T-helper 1 cell treated with Interleukin-12 subunit alpha and Interleukin-12 subunit beta and Interleukin-4 antibody, amounts not matched to agents 30 μg/mL and 1 μg/mL, for 36 hours (primary cell): Measurements from ENCODE around the gene CLPTM1.
"Not testable (repeated sequence)": the region's sequence is repeated elsewhere in the genome, so short reads cannot be mapped to it uniquely, and the experiment has no call there.

ENCODE experiments used
- H3K27ac Mint-ChIP-seq: one replicate; pipeline ENCODE4 v1.8.0; 2021; ENCODE audit warnings: mild to moderate bottlenecking, mixed read lengths
- H3K27me3 Mint-ChIP-seq: one replicate; pipeline ENCODE4 v1.8.0; 2021; ENCODE audit warnings: low read depth, mixed read lengths
- H3K36me3 Mint-ChIP-seq: one replicate; pipeline ENCODE4 v1.8.0; 2021; ENCODE audit warnings: low read depth, mixed read lengths
- H3K4me1 Mint-ChIP-seq: one replicate; pipeline ENCODE4 v1.8.0; 2021; ENCODE audit warnings: low read depth, mixed read lengths
- H3K4me3 Mint-ChIP-seq: one replicate; pipeline ENCODE4 v1.8.0; 2021; ENCODE audit warnings: mild to moderate bottlenecking, moderate library complexity, mixed read lengths
- H3K9me3 Mint-ChIP-seq: one replicate; pipeline ENCODE4 v1.8.0; 2021; ENCODE audit warnings: mixed read lengths

Gene CLPTM1

GRCh38 chr19:44954649-44955504 is at the start of gene CLPTM1:
CLPTM1 (plus strand) TSS chr19:44955380; CDS start chr19:44955396, 16 bp downstream.
- peaks cover 6% of the 10 kb centered on the region for H3K36me3 Mint-ChIP-seq
- H3K4me3 Mint-ChIP-seq, result peak within 1 kb of the TSS; percentile 100
- H3K27ac Mint-ChIP-seq, result peak within 1 kb of the TSS; percentile 100
- peaks cover 38% of the 10 kb centered on the region for H3K4me1 Mint-ChIP-seq
- H3K9me3 Mint-ChIP-seq, result no peaks in the 10 kb centered on the region
- H3K27me3 Mint-ChIP-seq, result no peaks in the 10 kb centered on the region

- Mint-ChIP-seq H3K4me1 (peaks cover 7% of the 10 kb centered on the region), H3K4me3 (peak within 1 kb of the TSS; percentile 27), H3K36me3 (peaks cover 8% of the 10 kb centered on the region), H3K27me3 (peaks cover 16% of the 10 kb centered on the region), H3K27ac (no peak within 1 kb of the TSS), H3K9me3 (no peaks in the 10 kb centered on the region)
Measured at GRCh38 chr19:44905437-44906160, 49.6 kb upstream of the CLPTM1 start, which contains the start of gene APOE. APOE (plus strand) TSS chr19:44905796; CDS start chr19:44906625, 829 bp downstream.

- H3K27me3 Mint-ChIP-seq, result peaks cover 22% of the 10 kb centered on the region
- H3K4me3 Mint-ChIP-seq, result no peak overlapping the region
- peaks cover 10% of the 10 kb centered on the region for H3K4me1 Mint-ChIP-seq
- no peaks in the 10 kb centered on the region for H3K9me3 Mint-ChIP-seq
- peaks cover 4% of the 10 kb centered on the region for H3K36me3 Mint-ChIP-seq
- no peak overlapping the region for H3K27ac Mint-ChIP-seq
Measured at GRCh38 chr19:44907613-44908012, 47.6 kb upstream of the CLPTM1 start.

- Mint-ChIP-seq H3K27ac (no peak overlapping the region), H3K4me3 (no peak overlapping the region), H3K36me3 (peaks cover 2% of the 10 kb centered on the region)
Measured at GRCh38 chr19:44908074-44908835, 46.9 kb upstream of the CLPTM1 start.

GRCh38 chr19:44908836-44909261 is 46.3 kb upstream of the CLPTM1 start:
- Mint-ChIP-seq H3K27ac (no peak overlapping the region), H3K27me3 (peaks cover 32% of the 10 kb centered on the region)

More at GRCh38 chr19:44908074-44908835, 46.9 kb upstream of the CLPTM1 start:
- Mint-ChIP-seq H3K27me3 (peaks cover 28% of the 10 kb centered on the region), H3K4me1 (peaks cover 10% of the 10 kb centered on the region), H3K9me3 (no peaks in the 10 kb centered on the region)

GRCh38 chr19:44909775-44910174 is 45.4 kb upstream of the CLPTM1 start:
- Mint-ChIP-seq H3K27ac (no peak overlapping the region), H3K4me1 (peaks cover 18% of the 10 kb centered on the region), H3K36me3 (no peaks in the 10 kb centered on the region), H3K9me3 (no peaks in the 10 kb centered on the region), H3K27me3 (peaks cover 32% of the 10 kb centered on the region), H3K4me3 (no peak overlapping the region)

More at GRCh38 chr19:44908836-44909261, 46.3 kb upstream of the CLPTM1 start:
- peaks cover 11% of the 10 kb centered on the region for H3K4me1 Mint-ChIP-seq
- no peaks in the 10 kb centered on the region for H3K36me3 Mint-ChIP-seq
- no peak overlapping the region for H3K4me3 Mint-ChIP-seq
- H3K9me3 Mint-ChIP-seq, result no peaks in the 10 kb centered on the region

- not testable (repeated sequence) for H3K27ac Mint-ChIP-seq, H3K36me3 Mint-ChIP-seq, H3K4me3 Mint-ChIP-seq, H3K9me3 Mint-ChIP-seq
- peaks cover 21% of the 10 kb centered on the region for H3K27me3 Mint-ChIP-seq
- peaks cover 14% of the 10 kb centered on the region for H3K4me1 Mint-ChIP-seq
Measured at GRCh38 chr19:44911896-44912295, 43.3 kb upstream of the CLPTM1 start.

GRCh38 chr19:44912854-44913253 is 42.3 kb upstream of the CLPTM1 start:
- no peak overlapping the region for H3K27ac Mint-ChIP-seq
- no peaks in the 10 kb centered on the region for H3K36me3 Mint-ChIP-seq
- peaks cover 14% of the 10 kb centered on the region for H3K4me1 Mint-ChIP-seq
- no peaks in the 10 kb centered on the region for H3K9me3 Mint-ChIP-seq
- H3K27me3 Mint-ChIP-seq, result peaks cover 19% of the 10 kb centered on the region
- no peak overlapping the region for H3K4me3 Mint-ChIP-seq

- H3K4me3 Mint-ChIP-seq, result peak overlapping the region; percentile 89
- peaks cover 14% of the 10 kb centered on the region for H3K4me1 Mint-ChIP-seq
- not testable (repeated sequence) for H3K36me3 Mint-ChIP-seq, H3K9me3 Mint-ChIP-seq
- H3K27ac Mint-ChIP-seq, result peak overlapping the region; percentile 71
- H3K27me3 Mint-ChIP-seq, result peaks cover 16% of the 10 kb centered on the region
Measured at GRCh38 chr19:44913512-44914432, 41.4 kb upstream of the CLPTM1 start.

GRCh38 chr19:44914433-44915206 is 40.6 kb upstream of the CLPTM1 start, which contains the start of gene APOC1:
APOC1 (plus strand) TSS chr19:44914608; CDS start chr19:44914892, 284 bp downstream.
- not testable (repeated sequence) for H3K36me3 Mint-ChIP-seq, H3K9me3 Mint-ChIP-seq
- H3K27ac Mint-ChIP-seq, result peak within 1 kb of the TSS; percentile 71
- peaks cover 14% of the 10 kb centered on the region for H3K4me1 Mint-ChIP-seq
- peak within 1 kb of the TSS; percentile 89 for H3K4me3 Mint-ChIP-seq
- peaks cover 16% of the 10 kb centered on the region for H3K27me3 Mint-ChIP-seq

- Mint-ChIP-seq H3K9me3 (no peaks in the 10 kb centered on the region), H3K36me3 (no peaks in the 10 kb centered on the region), H3K27me3 (peaks cover 20% of the 10 kb centered on the region), H3K4me3 (no peak overlapping the region), H3K4me1 (peaks cover 5% of the 10 kb centered on the region), H3K27ac (no peak overlapping the region)
Measured at GRCh38 chr19:44924243-44924725, 30.9 kb upstream of the CLPTM1 start.

GRCh38 chr19:44925114-44925891 is 29.9 kb upstream of the CLPTM1 start:
- Mint-ChIP-seq H3K4me3 (no peak overlapping the region), H3K36me3 (no peaks in the 10 kb centered on the region), H3K4me1 (peaks cover 5% of the 10 kb centered on the region), H3K9me3 (no peaks in the 10 kb centered on the region), H3K27me3 (peaks cover 24% of the 10 kb centered on the region), H3K27ac (no peak overlapping the region)
